ENCODE measurements around the gene PRPF6. TPM values are rescaled to one million over a fixed set of nuclear protein-coding genes. Genes with fewer than 3 reads are reported as not detected.

The PRPF6 gene, protein sequence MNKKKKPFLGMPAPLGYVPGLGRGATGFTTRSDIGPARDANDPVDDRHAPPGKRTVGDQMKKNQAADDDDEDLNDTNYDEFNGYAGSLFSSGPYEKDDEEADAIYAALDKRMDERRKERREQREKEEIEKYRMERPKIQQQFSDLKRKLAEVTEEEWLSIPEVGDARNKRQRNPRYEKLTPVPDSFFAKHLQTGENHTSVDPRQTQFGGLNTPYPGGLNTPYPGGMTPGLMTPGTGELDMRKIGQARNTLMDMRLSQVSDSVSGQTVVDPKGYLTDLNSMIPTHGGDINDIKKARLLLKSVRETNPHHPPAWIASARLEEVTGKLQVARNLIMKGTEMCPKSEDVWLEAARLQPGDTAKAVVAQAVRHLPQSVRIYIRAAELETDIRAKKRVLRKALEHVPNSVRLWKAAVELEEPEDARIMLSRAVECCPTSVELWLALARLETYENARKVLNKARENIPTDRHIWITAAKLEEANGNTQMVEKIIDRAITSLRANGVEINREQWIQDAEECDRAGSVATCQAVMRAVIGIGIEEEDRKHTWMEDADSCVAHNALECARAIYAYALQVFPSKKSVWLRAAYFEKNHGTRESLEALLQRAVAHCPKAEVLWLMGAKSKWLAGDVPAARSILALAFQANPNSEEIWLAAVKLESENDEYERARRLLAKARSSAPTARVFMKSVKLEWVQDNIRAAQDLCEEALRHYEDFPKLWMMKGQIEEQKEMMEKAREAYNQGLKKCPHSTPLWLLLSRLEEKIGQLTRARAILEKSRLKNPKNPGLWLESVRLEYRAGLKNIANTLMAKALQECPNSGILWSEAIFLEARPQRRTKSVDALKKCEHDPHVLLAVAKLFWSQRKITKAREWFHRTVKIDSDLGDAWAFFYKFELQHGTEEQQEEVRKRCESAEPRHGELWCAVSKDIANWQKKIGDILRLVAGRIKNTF
- 65.7 and 73.8 TPM in 2 replicates for total RNA-seq

DNA sequence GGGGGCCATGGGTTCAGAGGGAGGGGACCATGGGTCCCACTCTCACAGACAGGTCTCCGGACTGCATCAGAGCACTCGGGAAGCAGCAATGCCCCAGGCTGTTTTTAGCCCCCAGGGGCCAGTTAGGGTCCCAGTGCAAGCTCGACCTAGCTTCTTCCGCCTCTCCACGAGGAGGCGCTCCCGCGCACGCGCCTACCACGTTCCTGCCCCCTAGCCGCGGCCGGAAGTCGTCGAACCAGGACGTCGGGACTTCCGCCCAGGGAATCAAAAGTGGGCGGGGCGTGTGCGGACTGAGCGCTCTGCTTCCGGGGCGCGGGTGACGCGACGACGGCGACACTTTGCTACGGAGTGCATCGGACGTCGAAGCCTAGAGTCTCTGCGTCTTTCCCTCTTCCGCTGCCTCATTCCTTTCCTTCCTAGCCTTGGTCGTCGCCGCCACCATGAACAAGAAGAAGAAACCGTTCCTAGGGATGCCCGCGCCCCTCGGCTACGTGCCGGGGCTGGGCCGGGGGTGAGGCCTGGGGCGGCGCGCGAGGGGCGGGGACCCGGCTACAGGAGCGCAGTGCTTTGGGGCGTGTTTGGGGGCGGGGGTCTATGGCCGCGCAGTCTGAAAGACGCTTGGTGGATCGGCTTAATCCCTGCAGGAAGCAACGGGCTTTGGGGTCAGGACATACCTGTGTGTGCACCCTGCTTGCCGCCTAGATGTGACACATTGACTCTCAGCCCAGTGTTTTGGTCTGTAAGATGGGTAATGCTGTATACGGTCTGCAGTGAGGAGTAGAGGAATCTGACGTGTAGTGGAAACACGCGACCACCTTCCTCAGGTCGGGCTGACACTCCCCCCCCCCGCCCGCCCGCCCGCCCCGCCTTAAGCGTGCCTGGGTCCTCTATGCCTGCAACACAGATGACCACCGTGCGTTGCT lies at the start of gene PRPF6:
PRPF6 (plus strand) TSS at position 327 of the 923 bp plus-strand sequence; CDS start at position 441, 114 bp downstream.

DNA sequence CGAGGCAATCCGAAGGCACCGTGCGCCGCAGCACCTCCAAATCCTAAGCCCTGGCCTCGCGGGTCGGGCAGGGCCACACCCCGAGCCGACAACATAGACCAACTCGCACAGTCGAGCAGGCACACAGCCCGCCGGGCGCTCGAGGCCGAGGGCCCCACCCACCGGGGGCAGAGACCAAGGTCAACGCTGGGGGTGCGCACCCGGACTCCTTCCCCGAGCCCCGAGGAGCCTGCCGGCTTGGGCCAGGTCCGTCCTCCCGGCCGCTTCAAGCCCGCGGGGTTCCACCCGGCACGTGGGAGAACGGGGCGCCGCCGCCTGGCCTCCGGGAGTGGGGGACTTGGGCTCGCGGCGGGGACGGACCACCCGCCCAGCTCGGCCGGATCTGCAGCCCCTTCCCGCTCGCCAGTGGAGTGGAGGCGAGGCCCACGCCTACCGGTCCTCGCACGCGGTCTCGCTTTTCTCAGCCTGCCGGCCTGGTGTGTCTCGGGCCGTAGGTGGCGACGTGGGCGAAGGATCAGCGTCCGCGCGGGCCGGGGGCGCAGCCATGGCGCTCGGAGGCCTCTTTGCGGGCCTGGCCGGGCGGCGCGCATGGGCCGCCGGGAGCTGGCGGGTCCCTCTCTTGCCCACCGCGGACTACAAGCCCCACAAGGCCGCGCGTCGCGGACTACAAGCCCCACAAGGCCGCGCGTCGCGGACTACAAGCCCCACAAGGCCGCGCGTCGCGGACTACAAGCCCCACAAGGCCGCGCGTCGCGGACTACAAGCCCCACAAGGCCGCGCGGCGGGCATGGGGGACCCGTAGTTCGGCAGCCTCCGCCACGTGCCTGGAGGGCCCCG lies 24.9 kb upstream of the PRPF6 start, which contains the start of gene UCKL1:
UCKL1 (minus strand) TSS at position 590 of the 837 bp plus-strand sequence; CDS start at position 546, 44 bp downstream.

DNA sequence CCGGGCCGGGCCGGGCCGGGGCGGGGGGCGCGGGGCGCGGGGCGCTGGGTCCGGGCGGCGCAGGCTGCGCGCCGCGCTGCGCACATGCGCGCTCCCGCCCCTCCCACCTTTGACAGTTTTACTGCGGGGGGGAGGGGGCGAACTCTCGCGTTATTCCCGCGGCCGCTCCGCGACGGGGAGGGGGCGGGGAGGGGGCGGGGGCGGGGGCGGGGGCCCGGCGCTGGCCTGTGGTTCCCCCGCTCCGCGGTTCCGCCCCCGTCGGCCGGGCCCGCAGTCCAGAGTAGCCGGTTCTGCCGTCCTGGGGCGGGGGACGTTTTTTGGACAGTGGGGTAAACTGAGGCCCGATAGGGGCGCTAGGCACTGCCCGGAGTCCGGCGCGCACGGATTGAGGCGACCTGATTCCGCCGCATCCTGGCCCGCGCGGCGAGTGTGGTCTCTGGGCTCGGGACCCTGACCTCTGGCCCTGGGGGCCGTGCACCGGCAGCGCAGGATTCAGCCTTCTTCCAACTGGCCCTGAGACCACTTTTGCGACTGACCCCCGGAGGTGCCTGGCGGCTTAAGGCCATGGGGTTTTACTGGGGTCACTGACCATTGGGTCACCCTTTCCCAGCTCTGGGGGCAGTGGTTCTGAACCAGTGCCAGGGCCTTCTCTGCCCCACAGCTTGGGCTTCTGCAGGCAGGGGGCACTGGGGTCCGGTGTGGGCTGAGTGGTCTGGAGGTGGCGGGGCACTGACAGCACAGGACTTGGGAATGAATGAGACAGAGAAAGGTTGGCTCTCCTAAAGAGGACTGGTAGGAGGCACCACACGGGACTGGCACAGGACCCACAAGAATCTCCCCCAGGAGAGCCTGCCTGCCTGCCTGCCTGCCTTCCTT lies 10.9 kb upstream of the PRPF6 start, which contains the start of gene ZNF512B:
ZNF512B (minus strand) TSS at position 93 of the 876 bp plus-strand sequence. CDS start 1,980 bp downstream, outside the sequence.

DNA sequence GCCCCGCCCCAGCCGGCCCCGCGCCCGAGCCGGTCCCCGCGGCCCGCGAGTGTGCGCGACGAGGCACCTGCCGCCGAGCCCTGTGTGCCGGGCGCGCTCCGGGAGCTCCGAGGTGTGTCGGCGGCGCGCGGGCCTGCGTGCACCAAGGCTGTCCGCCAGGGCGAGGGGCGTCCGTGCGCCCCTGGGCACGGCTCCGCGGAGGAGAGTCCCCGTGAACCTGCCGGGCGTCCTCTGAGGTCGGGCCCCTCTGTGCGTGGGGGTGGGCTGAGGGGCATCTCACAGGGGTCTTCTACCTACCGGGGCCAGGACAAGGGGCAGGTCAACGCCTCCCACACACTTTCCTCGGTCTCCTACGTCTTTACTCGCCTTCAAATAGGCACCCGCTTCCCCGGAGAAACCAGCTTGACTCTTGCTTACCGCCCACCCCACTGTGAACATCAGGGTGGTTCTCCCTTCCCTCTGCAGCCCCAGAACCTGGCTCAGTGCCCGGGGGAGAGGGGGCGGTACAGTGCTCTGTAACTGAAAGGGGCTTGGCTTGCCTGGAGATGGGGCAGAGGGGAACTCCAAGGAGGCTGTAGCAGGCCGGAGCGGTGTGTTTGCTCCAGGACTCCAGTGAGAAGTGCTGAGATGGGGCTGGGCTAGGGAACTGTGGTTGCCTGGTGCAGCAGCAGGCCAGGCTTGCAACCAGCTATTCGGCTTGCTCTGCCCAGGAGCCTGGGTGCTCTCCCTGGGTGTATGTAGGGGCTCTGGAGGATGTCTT lies 1.2 kb upstream of the PRPF6 start, which contains the start of gene SAMD10:
SAMD10 (minus strand) TSS at position 86 of the 760 bp plus-strand sequence. CDS start 175 bp downstream, outside the sequence.

DNA sequence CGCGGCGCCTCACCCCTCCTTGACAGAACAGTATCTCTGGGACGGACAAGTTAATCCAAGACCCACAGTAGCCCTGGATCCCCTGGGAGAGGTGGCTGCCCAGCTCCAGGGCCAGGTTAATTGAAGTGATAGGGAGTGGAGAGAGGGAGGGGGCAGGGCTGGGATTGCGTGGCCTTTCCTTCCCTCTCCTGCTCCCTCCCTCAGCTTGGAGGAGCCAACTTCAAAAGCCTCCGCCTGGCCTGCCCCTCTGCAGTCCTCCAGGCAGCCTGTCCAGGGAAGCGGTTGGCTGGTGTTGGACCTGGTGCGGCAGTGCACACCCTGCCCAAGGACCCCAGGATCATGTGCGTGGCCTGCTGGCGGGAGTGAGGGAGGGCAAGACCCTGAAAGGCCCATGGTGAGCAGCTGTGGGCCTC lies 55.0 kb downstream of the PRPF6 start, which contains the start of gene C20orf204:
C20orf204 (plus strand) TSS at position 250 of the 413 bp plus-strand sequence; CDS start at position 392, 142 bp downstream.

DNA sequence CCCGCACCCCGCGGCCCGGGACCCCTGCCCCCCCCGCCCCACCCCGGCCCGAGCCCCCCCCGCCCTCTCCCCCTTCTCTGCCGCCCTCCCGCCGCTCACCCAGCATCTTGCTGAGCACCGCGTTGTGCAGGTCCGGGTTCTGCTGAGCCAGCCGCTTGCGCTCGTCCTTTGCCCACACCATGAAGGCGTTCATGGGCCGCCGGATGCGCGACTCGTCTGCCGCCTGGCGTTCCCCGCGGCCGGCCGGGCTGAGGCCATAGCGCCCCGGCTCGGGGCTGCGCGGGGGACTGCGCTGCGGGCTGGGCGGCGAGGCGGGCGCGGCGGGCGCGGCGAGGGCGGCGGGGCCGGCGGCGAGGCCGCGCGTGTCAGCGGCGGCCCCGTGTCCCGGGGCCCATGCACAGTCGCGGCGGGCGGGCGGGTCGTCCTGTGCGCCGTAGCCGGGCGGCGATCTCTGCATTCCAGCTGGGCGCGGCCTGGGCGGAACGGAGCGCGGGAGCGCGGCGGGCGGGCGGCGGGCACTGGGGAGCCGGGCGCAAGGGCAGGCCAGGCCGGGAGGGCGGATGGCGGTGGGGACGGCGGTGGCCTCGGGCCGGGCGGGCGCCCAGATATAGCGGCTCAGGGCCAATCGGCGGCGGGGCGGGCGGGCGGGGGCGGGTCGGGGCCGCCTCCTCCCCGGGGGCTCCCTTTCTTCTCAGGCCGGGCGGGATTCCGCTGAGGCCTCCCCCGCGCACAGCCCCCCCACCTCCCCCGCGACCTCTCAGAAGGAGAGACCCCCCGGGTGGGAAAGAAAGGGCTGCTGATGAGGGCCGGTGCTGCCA lies 68.3 kb downstream of the PRPF6 start, which contains the start of gene SOX18:
SOX18 (minus strand) TSS at position 580 of the 818 bp plus-strand sequence; CDS start at position 457, 123 bp downstream.

DNA sequence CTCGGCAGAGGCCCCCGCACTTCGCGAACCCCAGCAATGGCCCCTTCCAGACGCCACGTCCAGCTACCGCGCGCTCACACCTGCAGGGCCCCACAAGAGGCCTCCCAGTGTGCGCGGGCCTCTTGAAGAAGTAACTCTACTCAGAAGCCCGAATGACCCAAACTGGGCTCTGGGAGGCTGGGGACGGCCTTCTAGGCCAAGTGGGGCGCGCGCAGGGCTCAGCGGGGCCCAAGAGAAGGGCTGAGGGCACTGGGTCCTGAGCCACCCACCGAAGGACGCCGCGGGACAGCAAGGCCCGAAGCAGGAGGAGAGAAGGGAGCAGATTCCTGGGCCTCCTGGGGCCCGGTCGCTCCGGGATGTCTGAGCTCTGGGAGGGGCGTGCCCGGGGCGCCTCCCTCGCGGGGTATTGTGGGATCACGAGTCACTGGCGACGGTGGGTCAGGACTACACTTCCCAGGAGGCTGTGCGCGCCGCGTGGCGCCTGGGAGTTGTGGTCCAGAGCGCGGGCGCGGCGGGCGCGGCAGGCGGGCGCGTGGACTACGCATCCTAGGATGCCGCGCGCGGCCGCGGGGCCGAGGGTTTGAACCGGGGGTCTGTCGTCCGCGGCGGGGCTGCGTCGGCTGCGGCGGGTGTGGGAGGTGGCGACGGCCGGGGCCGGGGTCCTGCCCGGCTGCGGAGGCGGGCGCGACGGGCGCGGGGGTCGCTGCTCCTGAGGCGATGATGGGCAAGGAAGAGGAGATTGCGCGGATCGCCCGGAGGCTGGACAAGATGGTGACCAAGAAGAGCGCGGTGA lies 81.9 kb downstream of the PRPF6 start, which contains the start of gene TCEA2:
TCEA2 (plus strand) TSS at position 603 of the 793 bp plus-strand sequence; CDS start at position 718, 115 bp downstream.

DNA sequence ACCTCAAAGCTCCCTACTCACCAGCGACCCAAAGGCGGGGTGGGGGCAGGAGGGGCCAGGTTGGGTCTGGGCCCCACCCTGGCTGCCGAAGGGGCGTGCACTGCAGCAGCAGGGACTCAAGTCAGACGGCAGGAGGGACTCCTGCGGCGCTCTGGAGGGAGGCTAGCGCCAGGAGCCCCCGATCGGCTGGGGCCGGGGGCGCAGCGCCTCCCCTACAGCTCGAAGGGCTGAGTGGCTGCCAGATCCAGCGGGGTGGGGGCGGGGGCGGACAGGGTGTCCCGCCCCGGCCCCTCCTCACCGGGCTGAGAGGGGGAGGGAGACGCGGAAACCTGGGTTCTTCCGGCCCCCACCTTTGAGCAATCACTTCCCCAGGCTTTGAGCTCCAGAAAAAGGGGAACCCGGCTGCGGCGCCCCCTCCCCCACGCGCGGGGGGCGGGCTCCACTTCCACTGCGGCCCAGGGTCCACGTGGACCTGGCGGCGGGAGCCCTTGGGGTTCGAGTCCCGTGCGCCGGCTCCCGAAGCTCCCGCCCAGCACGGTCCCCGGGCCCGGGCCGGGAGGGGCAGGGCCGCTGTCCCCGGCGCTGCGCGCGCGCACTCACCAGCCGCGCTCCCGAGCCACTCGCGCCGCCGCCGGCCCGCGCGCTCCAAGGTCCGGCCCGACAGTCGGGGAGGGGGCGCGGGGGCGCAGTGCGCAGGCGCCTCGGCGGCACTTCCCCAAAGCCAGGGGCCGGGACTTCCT lies 98.5 kb downstream of the PRPF6 start, which contains the start of gene RGS19:
RGS19 (minus strand) TSS at position 246 of the 740 bp plus-strand sequence. CDS start 2,632 bp downstream, outside the sequence.

DNA sequence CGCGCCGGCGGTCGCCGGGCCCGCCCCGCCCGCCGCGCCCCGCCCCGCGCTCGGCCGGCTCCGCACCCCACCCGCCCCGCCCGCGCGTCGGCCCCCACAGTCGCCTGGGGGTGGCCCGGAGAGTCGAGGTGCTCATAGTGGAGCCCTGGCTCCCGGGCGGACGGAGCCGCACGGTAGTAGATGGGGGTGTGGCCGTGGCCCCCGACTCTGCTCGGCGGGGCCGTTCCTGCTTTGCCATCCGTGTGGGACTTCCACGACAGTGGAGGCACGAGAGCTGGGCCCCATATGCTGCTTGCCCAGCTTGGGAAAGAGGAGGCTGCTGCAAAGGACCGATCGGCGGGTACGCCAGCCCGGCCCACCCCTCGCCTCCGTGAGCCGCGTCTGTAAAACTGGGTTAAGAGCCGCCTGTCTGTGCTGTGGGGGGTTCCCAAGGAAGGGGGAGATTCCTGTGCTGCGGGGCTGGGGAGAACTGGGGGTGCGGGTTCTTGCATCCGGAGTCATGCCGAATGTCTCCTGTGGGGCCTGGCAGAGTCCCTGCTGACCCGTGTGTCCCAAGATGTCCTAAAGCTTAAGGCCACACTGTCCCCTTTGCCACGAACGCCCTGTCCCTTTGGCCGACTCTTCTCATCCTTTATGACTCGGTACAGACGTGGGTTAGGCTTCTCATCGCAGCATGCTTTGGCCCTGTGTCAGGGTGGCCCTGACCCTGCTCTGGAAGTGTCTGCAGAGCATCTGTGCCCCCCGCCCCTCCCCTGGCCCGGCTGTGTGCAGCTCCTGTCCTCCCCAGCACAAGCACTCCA lies 99.3 kb downstream of the PRPF6 start, which contains the start of gene OPRL1:
OPRL1 (plus strand) TSS at position 70 of the 800 bp plus-strand sequence. CDS start 12,639 bp downstream, outside the sequence.

Other genes with a start within 250 kb of the PRPF6 start
- gene LIME1, start 244.5 kb upstream of the PRPF6 start, total RNA-seq = 5.2 and 7.0 TPM in 2 replicates
- 32.0 and 35.4 TPM in 2 replicates for gene SLC2A4RG, start 241.4 kb upstream of the PRPF6 start, total RNA-seq
- 11.9 and 16.7 TPM in 2 replicates for gene ZBTB46, start 149.9 kb upstream of the PRPF6 start, total RNA-seq
- not detected in 2 replicates for gene ABHD16B, start 119.6 kb upstream of the PRPF6 start, total RNA-seq
- 159 and 171 TPM in 2 replicates for gene TPD52L2, start 115.9 kb upstream of the PRPF6 start, total RNA-seq
- gene DNAJC5, start 86.0 kb upstream of the PRPF6 start, total RNA-seq = 55.2 and 60.0 TPM in 2 replicates
- 22.4 and 24.0 TPM in 2 replicates for gene UCKL1, start 24.7 kb upstream of the PRPF6 start, total RNA-seq
- 7.1 and 7.6 TPM in 2 replicates for gene ZNF512B, start 11.2 kb upstream of the PRPF6 start, total RNA-seq
- gene SAMD10, start 1.5 kb upstream of the PRPF6 start, total RNA-seq = 0.87 and 1.00 TPM in 2 replicates
- gene C20orf204, start 55.0 kb downstream of the PRPF6 start, total RNA-seq = 0.77 and 1.2 TPM in 2 replicates
- 0.12 TPM in 1 of 2 replicates, not detected in the other for gene SOX18, start 68.5 kb downstream of the PRPF6 start, total RNA-seq
- gene TCEA2, start 82.1 kb downstream of the PRPF6 start, total RNA-seq = 10.8 and 24.7 TPM in 2 replicates
- 7.5 and 8.7 TPM in 2 replicates for gene RGS19, start 98.4 kb downstream of the PRPF6 start, total RNA-seq
- 1.1 and 2.1 TPM in 2 replicates for gene OPRL1, start 99.0 kb downstream of the PRPF6 start, total RNA-seq
- gene LKAAEAR1, start 103.3 kb downstream of the PRPF6 start, total RNA-seq = not detected in 2 replicates
- gene NPBWR2, start 126.4 kb downstream of the PRPF6 start, total RNA-seq = not detected in 2 replicates
- gene MYT1, start 183.3 kb downstream of the PRPF6 start, total RNA-seq = not detected in 2 replicates

Measured in uterine smooth muscle cell (primary cell).